Measurements from ENCODE around the gene WNT1.

- TF ChIP-seq CTCF (conservative IDR thresholded peaks at IDR 0.05; ENCODE audit: low read depth, low read length) (no peak), EZH2 (IDR thresholded peaks at IDR 0.05; ENCODE audit: borderline replicate concordance, low read depth, low read length, poor library complexity, severe bottlenecking) (no peak)
These were observed 42.3 kb downstream of the WNT1 start for GRCh38 chr12:49020441-49020840.

Measured in A673 (cell line).